ENCODE results near the gene TMEM151B. TPM values are rescaled to one million over a fixed set of nuclear protein-coding genes. Genes with fewer than 3 reads are reported as not detected.
A peak's percentile ranks its signal among the peaks of the same experiment; 100 is the strongest.

TMEM151B gene
- total and polyA plus RNA-seq, 9 of the 15 experiments (the other 6 are each of a cell fraction or from before 2014, with no cell fraction given): not detected

DNA sequence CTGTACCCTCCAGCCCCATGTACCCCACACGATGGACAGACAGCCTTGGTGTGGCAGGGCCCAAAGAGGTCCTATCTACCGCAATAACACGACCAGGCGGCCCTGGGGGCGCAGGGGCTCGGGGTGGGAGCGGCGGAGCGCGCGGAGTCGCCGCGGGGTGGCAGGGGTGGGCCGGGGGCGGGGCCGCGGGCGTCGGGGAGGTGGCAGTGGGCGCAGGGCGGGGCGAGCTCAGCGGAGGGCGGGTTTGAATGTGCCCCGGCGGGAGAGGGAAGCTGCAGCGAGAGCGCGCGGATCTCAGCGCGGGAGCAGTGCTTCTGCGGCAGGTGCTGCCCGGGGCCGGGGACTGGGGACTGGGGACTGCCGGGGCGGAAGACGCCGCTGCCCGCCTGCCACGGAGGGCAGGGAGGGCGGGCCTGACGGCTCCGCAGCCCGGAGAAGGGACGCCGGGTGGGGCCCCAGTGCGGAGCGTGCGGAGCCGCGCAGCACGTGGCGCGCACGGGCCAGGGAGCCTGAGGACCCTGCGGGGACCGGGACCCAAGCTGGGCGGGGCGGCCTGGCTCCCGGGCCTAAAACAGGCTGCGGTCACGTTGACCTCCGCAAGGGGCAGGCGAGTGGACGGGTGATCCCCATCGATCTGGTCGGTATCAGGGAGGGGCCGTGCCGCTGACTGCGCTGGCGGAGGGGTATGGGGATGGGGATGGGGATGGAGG, 46.8 kb upstream of the TMEM151B start, which contains the start of gene SLC29A1 (continued):
- TF ChIP-seq ATF1 (CRISPR knock-in tag; IDR thresholded peaks at IDR 0.05) (0 out of 2 replicates have a peak, but pooled peaks have one; percentile 18), ATF1 (tag; IDR thresholded peaks at IDR 0.05) (0 out of 2 replicates have a peak, but pooled peaks have one; percentile 16), TOE1 (IDR thresholded peaks at IDR 0.05; ENCODE audit: borderline replicate concordance) (no peak), TOE1 (CRISPR knock-in tag; IDR thresholded peaks at IDR 0.05; ENCODE audit: borderline replicate concordance, low read depth) (no peak), SIRT6 (IDR thresholded peaks at IDR 0.05; ENCODE audit: low read depth, low read length) (no peak), BRD9 (IDR thresholded peaks at IDR 0.05; ENCODE audit: low read depth, partially characterized antibody) (no peak), ZNF444 (CRISPR knock-in tag; IDR thresholded peaks at IDR 0.05) (no peak), ZNF274 (IDR thresholded peaks at IDR 0.05; ENCODE audit: borderline replicate concordance, low read depth, low read length) (no peak), NFIX (CRISPR knock-in tag; IDR thresholded peaks at IDR 0.05; ENCODE audit: low read depth) (no peak), JUNB (CRISPR knock-in tag; conservative IDR thresholded peaks at IDR 0.05) (no peak), ZNF324 (CRISPR knock-in tag; IDR thresholded peaks at IDR 0.05) (no peak), NCOA6 (IDR thresholded peaks at IDR 0.05) (no peak), NRF1 (conservative IDR thresholded peaks at IDR 0.05 in 1 of 2, IDR thresholded peaks at IDR 0.05 in 1 of 2) (no peak; a peak in 2 of 4 replicates), TEAD2 (tag; IDR thresholded peaks at IDR 0.05) (no peak), SIN3A (IDR thresholded peaks at IDR 0.05; ENCODE audit: borderline replicate concordance in 2 of 2, control insufficient read depth in 1 of 2, low read depth in 2 of 2, low read length in 2 of 2) (peak; percentile 24 to 76; a peak in 2 of 4 replicates), GABPA (tag; conservative IDR thresholded peaks at IDR 0.05; ENCODE audit: low read depth) (no peak), ZNF146 (CRISPR knock-in tag; IDR thresholded peaks at IDR 0.05; ENCODE audit: unreplicated experiment) (no peak), ELF1 (tag; IDR thresholded peaks at IDR 0.05) (no peak), BCOR (IDR thresholded peaks at IDR 0.05) (no peak), DDX20 (tag; IDR thresholded peaks at IDR 0.05; ENCODE audit: low read depth) (no peak), PHTF2 (CRISPR knock-in tag; IDR thresholded peaks at IDR 0.05) (no peak)
- TF ChIP-seq, protein P1, sequence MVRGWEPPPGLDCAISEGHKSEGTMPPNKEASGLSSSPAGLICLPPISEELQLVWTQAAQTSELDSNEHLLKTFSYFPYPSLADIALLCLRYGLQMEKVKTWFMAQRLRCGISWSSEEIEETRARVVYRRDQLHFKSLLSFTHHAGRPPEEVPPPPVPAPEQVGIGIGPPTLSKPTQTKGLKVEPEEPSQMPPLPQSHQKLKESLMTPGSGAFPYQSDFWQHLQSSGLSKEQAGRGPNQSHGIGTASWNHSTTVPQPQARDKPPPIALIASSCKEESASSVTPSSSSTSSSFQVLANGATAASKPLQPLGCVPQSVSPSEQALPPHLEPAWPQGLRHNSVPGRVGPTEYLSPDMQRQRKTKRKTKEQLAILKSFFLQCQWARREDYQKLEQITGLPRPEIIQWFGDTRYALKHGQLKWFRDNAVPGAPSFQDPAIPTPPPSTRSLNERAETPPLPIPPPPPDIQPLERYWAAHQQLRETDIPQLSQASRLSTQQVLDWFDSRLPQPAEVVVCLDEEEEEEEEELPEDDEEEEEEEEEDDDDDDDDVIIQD (CRISPR knock-in tag; IDR thresholded peaks at IDR 0.05): no peak
- TF ChIP-seq, protein P2, sequence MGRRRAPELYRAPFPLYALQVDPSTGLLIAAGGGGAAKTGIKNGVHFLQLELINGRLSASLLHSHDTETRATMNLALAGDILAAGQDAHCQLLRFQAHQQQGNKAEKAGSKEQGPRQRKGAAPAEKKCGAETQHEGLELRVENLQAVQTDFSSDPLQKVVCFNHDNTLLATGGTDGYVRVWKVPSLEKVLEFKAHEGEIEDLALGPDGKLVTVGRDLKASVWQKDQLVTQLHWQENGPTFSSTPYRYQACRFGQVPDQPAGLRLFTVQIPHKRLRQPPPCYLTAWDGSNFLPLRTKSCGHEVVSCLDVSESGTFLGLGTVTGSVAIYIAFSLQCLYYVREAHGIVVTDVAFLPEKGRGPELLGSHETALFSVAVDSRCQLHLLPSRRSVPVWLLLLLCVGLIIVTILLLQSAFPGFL (CRISPR knock-in tag; IDR thresholded peaks at IDR 0.05): no peak
- TF ChIP-seq, protein P3, sequence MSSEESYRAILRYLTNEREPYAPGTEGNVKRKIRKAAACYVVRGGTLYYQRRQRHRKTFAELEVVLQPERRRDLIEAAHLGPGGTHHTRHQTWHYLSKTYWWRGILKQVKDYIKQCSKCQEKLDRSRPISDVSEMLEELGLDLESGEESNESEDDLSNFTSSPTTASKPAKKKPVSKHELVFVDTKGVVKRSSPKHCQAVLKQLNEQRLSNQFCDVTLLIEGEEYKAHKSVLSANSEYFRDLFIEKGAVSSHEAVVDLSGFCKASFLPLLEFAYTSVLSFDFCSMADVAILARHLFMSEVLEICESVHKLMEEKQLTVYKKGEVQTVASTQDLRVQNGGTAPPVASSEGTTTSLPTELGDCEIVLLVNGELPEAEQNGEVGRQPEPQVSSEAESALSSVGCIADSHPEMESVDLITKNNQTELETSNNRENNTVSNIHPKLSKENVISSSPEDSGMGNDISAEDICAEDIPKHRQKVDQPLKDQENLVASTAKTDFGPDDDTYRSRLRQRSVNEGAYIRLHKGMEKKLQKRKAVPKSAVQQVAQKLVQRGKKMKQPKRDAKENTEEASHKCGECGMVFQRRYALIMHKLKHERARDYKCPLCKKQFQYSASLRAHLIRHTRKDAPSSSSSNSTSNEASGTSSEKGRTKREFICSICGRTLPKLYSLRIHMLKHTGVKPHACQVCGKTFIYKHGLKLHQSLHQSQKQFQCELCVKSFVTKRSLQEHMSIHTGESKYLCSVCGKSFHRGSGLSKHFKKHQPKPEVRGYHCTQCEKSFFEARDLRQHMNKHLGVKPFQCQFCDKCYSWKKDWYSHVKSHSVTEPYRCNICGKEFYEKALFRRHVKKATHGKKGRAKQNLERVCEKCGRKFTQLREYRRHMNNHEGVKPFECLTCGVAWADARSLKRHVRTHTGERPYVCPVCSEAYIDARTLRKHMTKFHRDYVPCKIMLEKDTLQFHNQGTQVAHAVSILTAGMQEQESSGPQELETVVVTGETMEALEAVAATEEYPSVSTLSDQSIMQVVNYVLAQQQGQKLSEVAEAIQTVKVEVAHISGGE (CRISPR knock-in tag; IDR thresholded peaks at IDR 0.05): no peak

Data from K562 (cell line).